ENCODE data around the gene BCAS3. TPM values are rescaled to one million over a fixed set of nuclear protein-coding genes. Genes with fewer than 3 reads are reported as not detected.

The BCAS3 gene
- total and polyA plus RNA-seq, 4 experiments from 2014 or later: 27.0 to 45.2 (median 41.2) TPM

DNA sequence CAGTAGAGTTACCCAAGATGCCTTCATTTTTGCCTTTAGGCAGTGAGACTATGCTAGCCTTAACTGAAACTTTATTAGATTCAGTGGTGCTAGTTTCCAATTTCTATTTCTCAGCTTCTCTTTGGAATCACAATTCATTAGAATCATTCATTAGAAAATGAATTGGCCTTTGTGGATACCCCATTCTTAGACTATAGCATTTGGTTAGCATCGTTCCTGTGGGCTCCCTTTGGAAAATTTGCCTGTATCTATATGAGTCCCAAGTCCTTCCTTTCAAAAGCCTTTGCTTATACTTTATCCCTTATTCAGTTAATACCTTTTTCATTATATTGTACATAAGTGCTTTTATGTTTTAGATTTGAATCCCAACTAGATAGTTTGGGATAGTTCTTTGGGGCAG lies 535.0 kb downstream of the BCAS3 start:
- Mint-ChIP-seq H3K36me3 (no peaks in the 10 kb centered on the region), H3K9me3 (no peaks in the 10 kb centered on the region), H3K4me3 (no peak overlapping the region), H3K27me3 (no peaks in the 10 kb centered on the region), H3K27ac (no peak overlapping the region), H3K4me1 (peaks cover 0 to 2% (median 0%) of the 10 kb centered on the region in 4 donors)
- POLR2A ChIA-PET (ENCODE audit: partially characterized antibody): interaction anchor here (1.4 kb wide), 1 partner anchor 10 kb away, joined by 5 read pairs; no protein-coding TSS in a partner anchor
- Histone ChIP-seq H3K27me3 (ENCODE audit: insufficient read depth, low read length) (no peaks in the 10 kb centered on the region), H3K9me3 (ENCODE audit: control insufficient read depth in 1 of 2, low read length in 2 of 2) (no peaks in the 10 kb centered on the region), H3K4me3 (ENCODE audit: low read length in 2 of 2) (no peak overlapping the region), H3K36me3 (ENCODE audit: insufficient read depth, low read length) (no peaks in the 10 kb centered on the region), H3K27ac (ENCODE audit: low read depth, low read length) (no peak overlapping the region), H3K4me1 (ENCODE audit: insufficient read depth, low read length) (no peaks in the 10 kb centered on the region)
- CTCF ChIA-PET (ENCODE audit: partially characterized antibody): no interaction called here
- intact Hi-C loops (cut with micrococcal nuclease): no loop called here
- no peak for DNase-seq

DNA sequence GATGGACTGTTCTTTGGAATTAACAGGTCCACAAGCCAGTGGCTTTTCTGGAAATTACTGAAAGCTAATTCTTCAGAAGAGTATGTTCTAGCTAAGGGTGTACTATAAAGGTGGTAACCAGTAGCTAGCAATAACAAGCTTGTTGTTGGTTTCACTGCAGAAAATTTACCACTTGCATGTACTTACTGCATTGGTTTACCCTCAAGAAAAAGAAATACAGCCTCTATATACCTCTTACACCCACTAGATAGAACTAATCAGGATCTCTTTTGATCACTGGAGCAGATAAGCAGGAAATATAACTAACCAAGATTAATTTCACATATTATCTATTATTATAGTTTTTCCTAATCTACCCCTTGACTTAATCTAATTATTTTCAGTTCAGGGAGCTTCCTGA lies 537.1 kb downstream of the BCAS3 start:
- ChIA-PET POLR2A (ENCODE audit: partially characterized antibody) (no interaction called here), CTCF (ENCODE audit: partially characterized antibody) (no interaction called here)
- Mint-ChIP-seq H3K4me3 (no peak overlapping the region), H3K9me3 (peaks cover 0 to 2% (median 0%) of the 10 kb centered on the region in 8 donors), H3K27ac (no peak overlapping the region), H3K4me1 (peaks cover 3 to 8% (median 4%) of the 10 kb centered on the region in 4 donors), H3K36me3 (no peaks in the 10 kb centered on the region), H3K27me3 (no peaks in the 10 kb centered on the region)
- no peak overlapping the region for H3K27ac ChIP-seq (ENCODE audit: low read depth, low read length)
- H3K4me1 ChIP-seq (ENCODE audit: insufficient read depth, low read length): no peaks in the 10 kb centered on the region
- H3K27me3 ChIP-seq (ENCODE audit: insufficient read depth, low read length): no peaks in the 10 kb centered on the region
- intact Hi-C loops (cut with micrococcal nuclease): no loop called here
- H3K9me3 ChIP-seq (ENCODE audit: control insufficient read depth in 1 of 2, low read length in 2 of 2): no peaks in the 10 kb centered on the region
- no peaks in the 10 kb centered on the region for H3K36me3 ChIP-seq (ENCODE audit: insufficient read depth, low read length)
- H3K4me3 ChIP-seq (ENCODE audit: low read length in 2 of 2): no peak overlapping the region
- no peak for DNase-seq

DNA sequence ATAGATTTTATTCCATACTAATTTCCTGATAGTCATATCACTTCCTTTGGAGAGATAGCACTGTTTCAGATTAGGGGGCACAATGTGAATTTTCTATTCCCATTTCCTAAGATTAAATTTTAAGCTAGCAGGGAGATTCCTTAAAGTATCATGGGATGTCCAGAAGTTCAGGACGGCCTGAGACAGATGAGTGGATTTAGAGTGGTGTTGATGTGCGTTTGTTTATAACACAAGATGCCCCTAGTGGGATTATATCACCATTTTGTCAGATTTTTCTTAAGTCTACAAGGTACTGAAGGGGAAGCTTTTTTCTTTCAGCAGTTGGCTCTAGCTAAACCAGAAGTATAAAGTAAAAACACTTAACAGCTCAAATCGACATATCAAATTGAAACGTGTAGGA lies 538.4 kb downstream of the BCAS3 start:
- ChIA-PET CTCF (ENCODE audit: partially characterized antibody) (no interaction called here), POLR2A (ENCODE audit: partially characterized antibody) (no interaction called here)
- H3K9me3 Mint-ChIP-seq: peaks cover 0 to 2% (median 0%) of the 10 kb centered on the region in 8 donors
- H3K4me1 Mint-ChIP-seq: peaks cover 8 to 16% (median 11%) of the 10 kb centered on the region in 4 donors
- DNase-seq: no peak
- H3K27ac ChIP-seq (ENCODE audit: low read depth, low read length): no peak overlapping the region
- no peak overlapping the region for H3K4me3 Mint-ChIP-seq
- intact Hi-C loops (cut with micrococcal nuclease): no loop called here
- H3K4me3 ChIP-seq (ENCODE audit: low read length in 2 of 2): no peak overlapping the region
- no peaks in the 10 kb centered on the region for H3K27me3 Mint-ChIP-seq
- no peaks in the 10 kb centered on the region for H3K27me3 ChIP-seq (ENCODE audit: insufficient read depth, low read length)
- no peaks in the 10 kb centered on the region for H3K36me3 ChIP-seq (ENCODE audit: insufficient read depth, low read length)
- H3K9me3 ChIP-seq (ENCODE audit: control insufficient read depth in 1 of 2, low read length in 2 of 2): no peaks in the 10 kb centered on the region
- H3K27ac Mint-ChIP-seq: no peak overlapping the region
- H3K4me1 ChIP-seq (ENCODE audit: insufficient read depth, low read length): peaks cover 3% of the 10 kb centered on the region
- no peaks in the 10 kb centered on the region for H3K36me3 Mint-ChIP-seq

DNA sequence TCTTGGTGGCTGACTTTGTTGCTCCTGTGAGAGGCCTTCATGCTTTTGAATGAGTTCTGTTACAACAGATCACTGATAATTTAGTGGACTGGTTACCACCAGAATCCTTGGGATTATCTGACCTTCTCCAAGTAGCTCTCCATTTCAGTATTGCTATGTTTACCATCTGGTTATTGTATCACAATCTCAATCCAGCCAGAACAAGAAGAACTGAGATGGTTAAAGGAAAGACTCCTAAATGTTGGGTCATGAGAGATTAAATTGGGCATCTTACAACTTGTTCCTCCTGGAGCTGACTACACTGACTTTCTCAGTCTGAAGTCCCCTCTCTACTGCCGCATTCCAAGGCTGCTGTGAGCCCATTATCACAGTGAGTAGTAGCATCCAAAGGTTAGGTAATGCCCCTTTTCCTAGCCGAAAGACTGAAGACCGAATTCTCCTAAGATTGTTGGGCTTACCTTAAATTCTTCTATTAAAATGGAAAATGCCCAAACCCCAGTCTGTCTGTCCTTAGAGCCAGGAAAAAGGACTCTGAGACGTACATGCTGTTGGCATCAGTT lies 540.3 kb downstream of the BCAS3 start:
- H3K36me3 Mint-ChIP-seq: no peaks in the 10 kb centered on the region
- Histone ChIP-seq H3K36me3 (ENCODE audit: insufficient read depth, low read length) (no peaks in the 10 kb centered on the region), H3K4me1 (ENCODE audit: insufficient read depth, low read length) (peaks cover 22% of the 10 kb centered on the region), H3K9me3 (ENCODE audit: control insufficient read depth in 1 of 2, low read length in 2 of 2) (no peaks in the 10 kb centered on the region), H3K27ac (ENCODE audit: low read depth, low read length) (no peak overlapping the region), H3K4me3 (ENCODE audit: low read length in 2 of 2) (no peak overlapping the region), H3K27me3 (ENCODE audit: insufficient read depth, low read length) (no peaks in the 10 kb centered on the region)
- intact Hi-C loops (cut with micrococcal nuclease): no loop called here
- no peak for DNase-seq
- no peak overlapping the region for H3K27ac Mint-ChIP-seq
- POLR2A ChIA-PET (ENCODE audit: partially characterized antibody): no interaction called here
- H3K9me3 Mint-ChIP-seq: peaks cover 0 to 2% (median 0%) of the 10 kb centered on the region in 8 donors
- H3K4me1 Mint-ChIP-seq: peaks cover 24 to 35% (median 29%) of the 10 kb centered on the region in 4 donors
- no peaks in the 10 kb centered on the region for H3K27me3 Mint-ChIP-seq
- CTCF ChIA-PET (ENCODE audit: partially characterized antibody): interaction anchor here (1.1 kb wide), 1 partner anchor 9 kb away, joined by 3 read pairs; no protein-coding TSS in a partner anchor
- no peak overlapping the region for H3K4me3 Mint-ChIP-seq

DNA sequence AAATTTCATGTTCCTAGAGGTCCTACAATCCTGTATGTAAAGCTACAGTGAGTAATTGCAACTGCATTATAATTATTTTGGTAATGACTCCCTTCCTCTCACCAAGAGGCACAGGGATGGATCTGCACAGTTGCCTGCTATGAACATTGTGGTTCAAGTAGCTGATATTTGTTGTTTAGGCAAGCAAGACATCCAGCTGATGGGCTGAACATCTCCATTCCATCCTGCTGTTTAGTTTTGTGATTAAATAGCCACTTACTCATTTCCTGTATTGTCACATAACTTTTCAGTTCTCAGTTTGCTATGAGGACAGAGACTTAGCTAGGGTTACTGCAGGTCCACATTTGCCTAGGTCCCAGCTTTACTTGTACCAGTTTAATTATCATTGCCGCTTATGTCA lies 540.8 kb downstream of the BCAS3 start:
- Mint-ChIP-seq H3K9me3 (peaks cover 0 to 2% (median 0%) of the 10 kb centered on the region in 8 donors), H3K36me3 (no peaks in the 10 kb centered on the region), H3K4me1 (peaks cover 25 to 37% (median 30%) of the 10 kb centered on the region in 4 donors), H3K4me3 (no peak overlapping the region), H3K27me3 (no peaks in the 10 kb centered on the region), H3K27ac (no peak overlapping the region)
- Histone ChIP-seq H3K27ac (ENCODE audit: low read depth, low read length) (no peak overlapping the region), H3K4me1 (ENCODE audit: insufficient read depth, low read length) (peaks cover 27% of the 10 kb centered on the region), H3K9me3 (ENCODE audit: control insufficient read depth in 1 of 2, low read length in 2 of 2) (no peaks in the 10 kb centered on the region), H3K27me3 (ENCODE audit: insufficient read depth, low read length) (no peaks in the 10 kb centered on the region), H3K36me3 (ENCODE audit: insufficient read depth, low read length) (no peaks in the 10 kb centered on the region), H3K4me3 (ENCODE audit: low read length in 2 of 2) (no peak overlapping the region)
- intact Hi-C loops (cut with micrococcal nuclease): no loop called here
- POLR2A ChIA-PET (ENCODE audit: partially characterized antibody): no interaction called here
- CTCF ChIA-PET (ENCODE audit: partially characterized antibody): interaction anchor here (1.1 kb wide), 1 partner anchor 10 kb away, joined by 3 read pairs; no protein-coding TSS in a partner anchor
- no peak for DNase-seq

DNA sequence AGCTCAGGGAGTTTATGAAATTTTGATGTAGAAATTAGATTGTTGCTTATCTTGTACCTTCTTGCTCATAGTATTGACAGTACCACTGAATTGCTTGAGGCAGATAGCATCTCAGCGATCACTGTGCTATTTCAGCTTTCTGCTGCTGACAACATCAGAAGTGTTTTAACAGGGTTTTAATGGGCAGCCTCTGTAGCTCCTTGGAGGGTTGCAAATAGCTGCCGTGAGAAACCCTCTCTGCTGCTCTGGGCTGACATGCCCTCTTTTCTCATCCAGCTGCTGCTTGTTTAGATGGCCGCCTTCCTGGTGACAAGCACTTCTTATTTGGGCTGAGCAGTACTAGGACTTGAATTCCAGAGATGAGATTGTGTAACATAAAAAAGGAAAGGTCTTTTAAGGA lies 541.8 kb downstream of the BCAS3 start:
- no peaks in the 10 kb centered on the region for H3K36me3 Mint-ChIP-seq
- H3K27me3 Mint-ChIP-seq: no peaks in the 10 kb centered on the region
- peaks cover 0 to 2% (median 0%) of the 10 kb centered on the region in 8 donors for H3K9me3 Mint-ChIP-seq
- H3K4me1 Mint-ChIP-seq: peaks cover 26 to 41% (median 32%) of the 10 kb centered on the region in 4 donors
- ChIA-PET CTCF (ENCODE audit: partially characterized antibody) (interaction anchor here (1.1 kb wide), 1 partner anchor 11 kb away, joined by 3 read pairs; no protein-coding TSS in a partner anchor), POLR2A (ENCODE audit: partially characterized antibody) (no interaction called here)
- Histone ChIP-seq H3K9me3 (ENCODE audit: control insufficient read depth in 1 of 2, low read length in 2 of 2) (no peaks in the 10 kb centered on the region), H3K4me1 (ENCODE audit: insufficient read depth, low read length) (peaks cover 31% of the 10 kb centered on the region), H3K27me3 (ENCODE audit: insufficient read depth, low read length) (no peaks in the 10 kb centered on the region), H3K27ac (ENCODE audit: low read depth, low read length) (no peak overlapping the region), H3K36me3 (ENCODE audit: insufficient read depth, low read length) (no peaks in the 10 kb centered on the region), H3K4me3 (ENCODE audit: low read length in 2 of 2) (no peak overlapping the region)
- no peak overlapping the region for H3K27ac Mint-ChIP-seq
- intact Hi-C loops (cut with micrococcal nuclease): no loop called here
- H3K4me3 Mint-ChIP-seq: peak overlapping the region in 1 of 8 donors; percentile 5
- DNase-seq: no peak

DNA sequence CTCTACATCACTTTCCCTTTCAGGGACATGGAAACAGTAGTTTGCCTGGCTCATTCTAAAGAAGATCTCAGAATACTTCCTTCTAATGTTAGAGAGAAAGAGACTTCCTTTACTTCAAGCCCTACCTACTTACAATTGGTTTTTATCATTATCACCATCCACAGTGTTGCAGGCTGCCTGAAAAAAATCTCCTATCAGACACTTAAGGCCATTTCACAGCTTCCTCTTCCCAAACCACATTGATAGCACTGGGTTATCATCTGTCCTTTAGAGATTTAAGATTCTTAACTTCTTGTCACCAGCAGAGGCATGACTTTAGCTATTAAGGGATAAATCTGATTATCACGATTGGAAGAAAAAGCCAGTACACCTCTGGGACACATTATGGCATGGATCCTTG lies 543.5 kb downstream of the BCAS3 start:
- no peaks in the 10 kb centered on the region for H3K9me3 ChIP-seq (ENCODE audit: control insufficient read depth in 1 of 2, low read length in 2 of 2)
- H3K4me3 ChIP-seq (ENCODE audit: low read length in 2 of 2): no peak overlapping the region
- no peak overlapping the region for H3K27ac ChIP-seq (ENCODE audit: low read depth, low read length)
- ChIA-PET CTCF (ENCODE audit: partially characterized antibody) (interaction anchor here (0.6 kb wide), 1 partner anchor 228 kb away, joined by 3 read pairs; no protein-coding TSS in a partner anchor), POLR2A (ENCODE audit: partially characterized antibody) (no interaction called here)
- H3K36me3 ChIP-seq (ENCODE audit: insufficient read depth, low read length): no peaks in the 10 kb centered on the region
- no peak for DNase-seq
- peaks cover 26 to 44% (median 33%) of the 10 kb centered on the region in 4 donors for H3K4me1 Mint-ChIP-seq
- peaks cover 0 to 2% (median 0%) of the 10 kb centered on the region in 8 donors for H3K9me3 Mint-ChIP-seq
- no peaks in the 10 kb centered on the region for H3K27me3 Mint-ChIP-seq
- H3K36me3 Mint-ChIP-seq: no peaks in the 10 kb centered on the region
- intact Hi-C loops (cut with micrococcal nuclease): no loop called here
- H3K27me3 ChIP-seq (ENCODE audit: insufficient read depth, low read length): no peaks in the 10 kb centered on the region
- H3K4me3 Mint-ChIP-seq: peak overlapping the region in 7 of 8 donors; percentile 29 to 88 (median 86)
- H3K4me1 ChIP-seq (ENCODE audit: insufficient read depth, low read length): peaks cover 31% of the 10 kb centered on the region
- peak overlapping the region in 5 of 7 donors; percentile 19 to 86 (median 24) for H3K27ac Mint-ChIP-seq
